SK-N-SH (cell line): ENCODE data around the gene KNSTRN. TPM values are rescaled to one million over a fixed set of nuclear protein-coding genes. Genes with fewer than 3 reads are reported as not detected.

ENCODE experiments used
- CTCF ChIA-PET: fragments of 300-600, 350-600 bp; formaldehyde crosslinking; extraction: SDS; loops from one replicate; lab custom pipeline; 2021; lab: Yijun Ruan, JAX
- POLR2A ChIA-PET: fragments of 350-600 bp; sonication (Branson Sonifier 250); formaldehyde crosslinking; extraction: SDS; loops from one replicate; lab custom pipeline; 2020; ENCODE audit warnings: antibody characterized with exemption, inconsistent platforms; lab: Yijun Ruan, JAX
- DNase-seq: peaks from one replicate; pipeline ENCODE4 v3.0.0; 2012
- H2AFZ ChIP-seq: fragments of 200-600 bp; sonication (generic); 2 replicates; pipeline ENCODE4 v1.8.1; 2016; ENCODE audit warnings: antibody characterized with exemption, mild to moderate bottlenecking, low read depth
- H3F3A ChIP-seq: fragments of 200-600 bp; sonication (generic); replicated peaks from 2 replicates; pipeline ENCODE3; 2016; ENCODE audit warnings: antibody characterized with exemption, mild to moderate bottlenecking; ENCODE audit not compliant: insufficient read depth
- H3K27ac ChIP-seq, 2 experiments: fragments of 200-500 bp in 1 of 2; fragments of 200-600 bp in 1 of 2; sonication (Bioruptor generic) in 1 of 2; sonication (generic), shearing (Covaris generic) in 1 of 2; 2 replicates each; pipeline versions ENCODE4 v1.5.1 to v1.6.1; 2014 to 2016; ENCODE audit warnings: low read depth in 2 of 2, inconsistent platforms in 1 of 2, low read length in 1 of 2, mild to moderate bottlenecking in 1 of 2, mixed read lengths in 1 of 2
- H3K27me3 ChIP-seq: fragments of 200-600 bp; sonication (generic), shearing (Covaris generic); 2 replicates; pipeline ENCODE4 v1.6.1; 2016; ENCODE audit warnings: mixed run types; ENCODE audit not compliant: insufficient read depth
- H3K36me3 ChIP-seq, 2 experiments: fragments of 200-500 bp in 1 of 2; fragments of 200-600 bp in 1 of 2; sonication (Bioruptor generic) in 1 of 2; sonication (generic) in 1 of 2; replicated peaks in 1 of 2; 2 replicates each; pipeline versions ENCODE3 to v1.5.1; 2014 to 2016; ENCODE audit warnings: low read length in 1 of 2, mild to moderate bottlenecking in 1 of 2; ENCODE audit not compliant: insufficient read depth in 2 of 2, control insufficient read depth in 1 of 2
- H3K4me1 ChIP-seq, 2 experiments: fragments of 200-500 bp in 1 of 2; fragments of 200-600 bp in 1 of 2; sonication (Bioruptor generic) in 1 of 2; sonication (generic), shearing (Covaris generic) in 1 of 2; 2 replicates each; pipeline versions ENCODE4 v1.5.1 to v1.6.1; 2014 to 2016; ENCODE audit warnings: low read depth in 1 of 2, low read length in 1 of 2, mixed run types in 1 of 2; ENCODE audit not compliant: insufficient read depth in 2 of 2, control insufficient read depth in 1 of 2
- H3K4me2 ChIP-seq: fragments of 200-600 bp; sonication (generic), shearing (Covaris generic); 2 replicates; pipeline ENCODE4 v1.6.1; 2017; ENCODE audit warnings: mixed run types
- H3K4me3 ChIP-seq, 2 experiments: fragments of 200-500 bp in 1 of 2; fragments of 200-600 bp in 1 of 2; sonication (Bioruptor generic) in 1 of 2; sonication (generic), shearing (Covaris generic) in 1 of 2; 2 replicates each; pipeline versions ENCODE4 v1.5.1 to v1.8.1; 2014 to 2016; ENCODE audit warnings: low read depth in 2 of 2, inconsistent platforms in 1 of 2, low read length in 1 of 2, mild to moderate bottlenecking in 1 of 2, mixed read lengths in 1 of 2, moderate library complexity in 1 of 2
- H3K79me2 ChIP-seq: fragments of 200-600 bp; sonication (generic); 2 replicates; pipeline ENCODE4 v1.8.1; 2017; ENCODE audit warnings: mild to moderate bottlenecking; ENCODE audit not compliant: insufficient read depth
- H3K9ac ChIP-seq: fragments of 200-600 bp; sonication (generic); 2 replicates; pipeline ENCODE4 v1.6.1; 2017; ENCODE audit warnings: mixed run types
- H3K9me2 ChIP-seq: fragments of 200-600 bp; sonication (generic); 2 replicates; pipeline ENCODE4 v1.6.1; 2017; ENCODE audit warnings: mixed run types
- H3K9me3 ChIP-seq: fragments of 200-600 bp; sonication (generic); 2 replicates; pipeline ENCODE4 v1.6.1; 2017; ENCODE audit warnings: mixed run types, mild to moderate bottlenecking, moderate library complexity
- H4K20me1 ChIP-seq: fragments of 200-600 bp; sonication (generic); 2 replicates; pipeline ENCODE4 v1.6.1; 2017; ENCODE audit warnings: mild to moderate bottlenecking, mixed run types; ENCODE audit not compliant: insufficient read depth
- EP300 ChIP-seq, 2 experiments: IDR thresholded peaks; 2 replicates each; pipeline versions ENCODE4 v1.4.0 to v1.6.1; 2012; ENCODE audit warnings: borderline replicate concordance in 1 of 2, low read depth in 1 of 2, low read length in 1 of 2
- EZH2phosphoT487 ChIP-seq: fragments of 200-600 bp; sonication (generic); IDR thresholded peaks from 2 replicates; pipeline ENCODE4 v1.6.1; 2017; ENCODE audit warnings: low read depth, mixed run types, mild to moderate bottlenecking, antibody characterized with exemption, moderate library complexity, borderline replicate concordance
- FOSL2 ChIP-seq: IDR thresholded peaks from 2 replicates; pipeline ENCODE4 v1.4.0; 2012; ENCODE audit warnings: low read depth, mild to moderate bottlenecking, moderate library complexity, borderline replicate concordance
- PBX3 ChIP-seq: IDR thresholded peaks from 2 replicates; pipeline ENCODE4; 2012
- RAD21 ChIP-seq: IDR thresholded peaks from 2 replicates; pipeline ENCODE4 v1.6.1; 2012; ENCODE audit warnings: mild to moderate bottlenecking, low read length
- ZBTB33 ChIP-seq: IDR thresholded peaks from 2 replicates; pipeline ENCODE4 v1.4.0; 2012; ENCODE audit warnings: low read depth, borderline replicate concordance
- WGBS: methylation state at CpG from one replicate; pipeline ENCODE4 v1.1.6; 2017; ENCODE audit warnings: low lambda C conversion rate; 5-methylcytosine and 5-hydroxymethylcytosine counted together
- polyA plus RNA-seq, 3 experiments: library from polyadenylated mRNA; depleted of rRNA; stranded (reverse); fragments of >200 nt; gene quantifications; 2 replicates each; pipeline ENCODE4 v1.2.3, GENCODE V29; 2012

The KNSTRN gene
- polyA plus RNA-seq, 1 of the 3 experiments (the other 2 are of a cell fraction): 25.5 TPM

- TF ChIP-seq FOSL2: no peak
- no peak for TF ChIP-seq EP300 (IDR thresholded peaks at IDR 0.05; ENCODE audit: borderline replicate concordance in 1 of 2, low read depth in 1 of 2, low read length in 1 of 2)
- no peak for TF ChIP-seq EZH2phosphoT487
- peak; percentile 76 for TF ChIP-seq PBX3
- no peak for TF ChIP-seq ZBTB33
- ChIA-PET CTCF (interaction anchor here (0.7 to 2.2 kb wide), 4 partner anchors 10 to 86 kb away, joined by 3 to 8 read pairs (median 4); partner anchors contain the start of gene BAHD1), POLR2A (no interaction called here)
- no peak overlapping the region for H3K9ac ChIP-seq
- no peak for DNase-seq
- no peak overlapping the region for H3K4me2 ChIP-seq
- H3K4me3 ChIP-seq: no peak overlapping the region
- no peaks in the 10 kb centered on the region for H3K79me2 ChIP-seq
- WGBS: 72% methylated on average over 10 of the region's 10 CpGs
- no peaks in the 10 kb centered on the region for H4K20me1 ChIP-seq
- H3K27ac ChIP-seq: no peak overlapping the region
- H2AFZ ChIP-seq: no peak overlapping the region
- no peaks in the 10 kb centered on the region for H3K9me3 ChIP-seq
- no peaks in the 10 kb centered on the region for H3K36me3 ChIP-seq
- no peaks in the 10 kb centered on the region; the same call in 1 of the 2 replicates for H3K27me3 ChIP-seq
- no peaks in the 10 kb centered on the region for H3K9me2 ChIP-seq
- no peaks in the 10 kb centered on the region; a peak in 1 of 4 replicates for H3K4me1 ChIP-seq
- no peaks in the 10 kb centered on the region for H3F3A ChIP-seq
Observed at GRCh38 chr15:40430271-40430805, 47.8 kb downstream of the KNSTRN start.

GRCh38 chr15:40435023-40435709, 52.6 kb downstream of the KNSTRN start:
- 92% methylated on average over 19 of the region's 20 CpGs for WGBS
- Histone ChIP-seq H3K27ac (no peak overlapping the region), H3K4me1 (peaks cover 6 to 28% of the 10 kb centered on the region in 2 experiments; a peak in 2 of 4 replicates), H3K36me3 (no peaks in the 10 kb centered on the region), H3K27me3 (no peaks in the 10 kb centered on the region; the same call in none of the 2 replicates), H3K79me2 (no peaks in the 10 kb centered on the region), H4K20me1 (no peaks in the 10 kb centered on the region), H3K9me3 (no peaks in the 10 kb centered on the region), H3K9me2 (no peaks in the 10 kb centered on the region), H3K4me3 (no peak overlapping the region), H3K9ac (no peak overlapping the region), H2AFZ (no peak overlapping the region), H3K4me2 (no peak overlapping the region), H3F3A (no peaks in the 10 kb centered on the region)
- ChIA-PET POLR2A (no interaction called here), CTCF (interaction anchor here (0.8 to 2.3 kb wide), 8 partner anchors 14 to 157 kb away, joined by 3 to 10 read pairs (median 4); no protein-coding TSS in a partner anchor)
- TF ChIP-seq RAD21: no peak
- no peak for DNase-seq
